Trophoblast cell (in vitro differentiated cells and primary cell): ENCODE results near the gene TUFM.

Experiments
- DNase-seq, 2 donors: peaks; one replicate each; pipeline ENCODE4 v3.0.0-alpha.2; 2016
- H2AFZ ChIP-seq: 2 replicates; pipeline ENCODE4 v1.6.1; 2013; ENCODE audit warnings: low read length, moderate library complexity, mild to moderate bottlenecking; ENCODE audit not compliant: insufficient read depth, poor library complexity
- H2AK5ac ChIP-seq: 2 replicates; pipeline ENCODE4 v1.6.1; 2013; ENCODE audit warnings: mild to moderate bottlenecking, low read length
- H2BK120ac ChIP-seq: 2 replicates; pipeline ENCODE4 v1.6.1; 2013; ENCODE audit warnings: low read length, mild to moderate bottlenecking, moderate library complexity; ENCODE audit not compliant: insufficient read depth, poor library complexity
- H2BK12ac ChIP-seq: 2 replicates; pipeline ENCODE4 v1.6.1; 2013; ENCODE audit warnings: mild to moderate bottlenecking, low read length, moderate library complexity
- H2BK5ac ChIP-seq: 2 replicates; pipeline ENCODE4 v1.6.1; 2013; ENCODE audit warnings: low read length, low read depth, moderate library complexity, mild to moderate bottlenecking; ENCODE audit not compliant: poor library complexity
- H3K14ac ChIP-seq: 2 replicates; pipeline ENCODE4 v1.6.1; 2013; ENCODE audit warnings: mild to moderate bottlenecking, low read length
- H3K18ac ChIP-seq: 2 replicates; pipeline ENCODE4 v1.6.1; 2013; ENCODE audit warnings: mild to moderate bottlenecking, low read length
- H3K23ac ChIP-seq: 2 replicates; pipeline ENCODE4 v1.6.1; 2013; ENCODE audit warnings: low read length
- H3K27ac ChIP-seq: 2 replicates; pipeline ENCODE4 v1.5.1; 2013; ENCODE audit warnings: low read depth, mild to moderate bottlenecking, inconsistent platforms, low read length, moderate library complexity
- H3K27me3 ChIP-seq: 2 replicates; pipeline ENCODE4 v1.6.1; 2013; ENCODE audit warnings: inconsistent platforms, mild to moderate bottlenecking, low read length, moderate library complexity; ENCODE audit not compliant: insufficient read depth
- H3K36me3 ChIP-seq, 2 experiments: 1 replicate in 1 of 2; 2 replicates in 1 of 2; pipeline ENCODE4 v1.6.1; 2013; ENCODE audit warnings: low read length in 2 of 2, mild to moderate bottlenecking in 2 of 2, moderate library complexity in 1 of 2; ENCODE audit not compliant: insufficient read depth in 2 of 2, control insufficient read depth in 1 of 2
- H3K4ac ChIP-seq: 2 replicates; pipeline ENCODE4 v1.6.1; 2013; ENCODE audit warnings: low read depth, mild to moderate bottlenecking, low read length, moderate library complexity
- H3K4me1 ChIP-seq, 2 experiments: 1 replicate in 1 of 2; 2 replicates in 1 of 2; pipeline ENCODE4 v1.6.1; 2013; ENCODE audit warnings: low read length in 2 of 2, mild to moderate bottlenecking in 2 of 2, moderate library complexity in 1 of 2; ENCODE audit not compliant: insufficient read depth in 2 of 2, control insufficient read depth in 1 of 2
- H3K4me2 ChIP-seq: 2 replicates; pipeline ENCODE4 v1.6.1; 2013; ENCODE audit warnings: inconsistent platforms, mild to moderate bottlenecking, low read length, moderate library complexity
- H3K4me3 ChIP-seq: 2 replicates; pipeline ENCODE4 v1.5.1; 2013; ENCODE audit warnings: mild to moderate bottlenecking, low read depth, low read length, inconsistent platforms
- H3K79me1 ChIP-seq: one replicate; pipeline ENCODE4 v1.6.1; 2013; ENCODE audit warnings: low read length
- H3K79me2 ChIP-seq: 2 replicates; pipeline ENCODE4 v1.6.1; 2013; ENCODE audit warnings: low read length, mild to moderate bottlenecking; ENCODE audit not compliant: control insufficient read depth, insufficient read depth, poor library complexity
- H3K9ac ChIP-seq: 2 replicates; pipeline ENCODE4 v1.6.1; 2013; ENCODE audit warnings: mild to moderate bottlenecking, low read length
- H3K9me3 ChIP-seq: 2 replicates; pipeline ENCODE4 v1.6.1; 2013; ENCODE audit warnings: low read depth, mild to moderate bottlenecking, control low read depth, inconsistent platforms, low read length; ENCODE audit not compliant: insufficient read depth
- H4K12ac ChIP-seq: 2 replicates; pipeline ENCODE4 v1.6.1; 2013; ENCODE audit warnings: low read depth, mild to moderate bottlenecking, low read length, moderate library complexity
- H4K8ac ChIP-seq: 2 replicates; pipeline ENCODE4 v1.6.1; 2013; ENCODE audit warnings: low read depth, mild to moderate bottlenecking, low read length, moderate library complexity
- H4K91ac ChIP-seq: one replicate; pipeline ENCODE4 v1.6.1; 2013; ENCODE audit warnings: low read depth, mild to moderate bottlenecking, low read length, moderate library complexity
- WGBS: extraction: QIAGEN DNeasy Blood & Tissue Kit; methylation state at CpG from one replicate; pipeline ENCODE4 v1.1.7; 2013; ENCODE audit warnings: missing lambda C conversion rate; ENCODE audit not compliant: insufficient read length, insufficient coverage; ENCODE audit errors: extremely low coverage; 5-methylcytosine and 5-hydroxymethylcytosine counted together

The TUFM gene

GRCh38 chr16:28876973-28877654 lies 31.0 kb upstream of the TUFM start:
- peaks cover 18% of the 10 kb centered on the region for H3K27me3 ChIP-seq
- no peak for DNase-seq
- no peak overlapping the region for H2AFZ ChIP-seq
- H2BK5ac ChIP-seq: no peak overlapping the region
- H3K23ac ChIP-seq: no peak overlapping the region
- no peak overlapping the region for H4K8ac ChIP-seq
- no peaks in the 10 kb centered on the region for H3K79me1 ChIP-seq
- no peak overlapping the region for H3K4me3 ChIP-seq
- H3K4ac ChIP-seq: no peak overlapping the region
- H2AK5ac ChIP-seq: no peak overlapping the region
- H3K14ac ChIP-seq: no peak overlapping the region
- no peak overlapping the region for H3K27ac ChIP-seq
- no peak overlapping the region for H3K18ac ChIP-seq
- no peak overlapping the region for H4K12ac ChIP-seq
- peaks cover 5% of the 10 kb centered on the region for H3K9me3 ChIP-seq
- H4K91ac ChIP-seq: no peak overlapping the region
- H2BK120ac ChIP-seq: no peak overlapping the region
- WGBS: no CpG with 5 or more reads among the region's 12 CpGs
- H3K9ac ChIP-seq: no peak overlapping the region
- peaks cover 9 to 13% of the 10 kb centered on the region in 2 experiments for H3K4me1 ChIP-seq
- H3K4me2 ChIP-seq: no peak overlapping the region
- H3K36me3 ChIP-seq: peaks cover 25 to 28% of the 10 kb centered on the region in 2 experiments
- no peaks in the 10 kb centered on the region for H3K79me2 ChIP-seq
- H2BK12ac ChIP-seq: no peak overlapping the region

GRCh38 chr16:28876019-28876659 lies 30.0 kb upstream of the TUFM start:
- H4K12ac ChIP-seq: no peak overlapping the region
- peaks cover 5% of the 10 kb centered on the region for H3K9me3 ChIP-seq
- no peak for DNase-seq
- no peaks in the 10 kb centered on the region for H3K79me2 ChIP-seq
- H2BK5ac ChIP-seq: no peak overlapping the region
- H3K18ac ChIP-seq: no peak overlapping the region
- WGBS: no CpG with 5 or more reads among the region's 17 CpGs
- H4K8ac ChIP-seq: no peak overlapping the region
- no peak overlapping the region for H3K14ac ChIP-seq
- no peak overlapping the region for H2AK5ac ChIP-seq
- H3K23ac ChIP-seq: no peak overlapping the region
- no peak overlapping the region for H3K4me2 ChIP-seq
- H3K9ac ChIP-seq: no peak overlapping the region
- H3K27me3 ChIP-seq: peaks cover 17% of the 10 kb centered on the region
- H3K79me1 ChIP-seq: no peaks in the 10 kb centered on the region
- peaks cover 34 to 37% of the 10 kb centered on the region in 2 experiments for H3K36me3 ChIP-seq
- H2AFZ ChIP-seq: no peak overlapping the region
- no peak overlapping the region for H2BK12ac ChIP-seq
- no peak overlapping the region for H3K4me3 ChIP-seq
- no peak overlapping the region for H3K4ac ChIP-seq
- peaks cover 9 to 13% of the 10 kb centered on the region in 2 experiments for H3K4me1 ChIP-seq
- H4K91ac ChIP-seq: no peak overlapping the region
- no peak overlapping the region for H2BK120ac ChIP-seq
- H3K27ac ChIP-seq: no peak overlapping the region

- peaks cover 12% of the 10 kb centered on the region for H3K27me3 ChIP-seq
- no peak overlapping the region for H3K4me3 ChIP-seq
- no peak overlapping the region for H3K27ac ChIP-seq
- no peak overlapping the region for H3K23ac ChIP-seq
- peaks cover 40 to 43% of the 10 kb centered on the region in 2 experiments for H3K36me3 ChIP-seq
- H3K14ac ChIP-seq: no peak overlapping the region
- no peak overlapping the region for H2AK5ac ChIP-seq
- peaks cover 9 to 10% of the 10 kb centered on the region in 2 experiments for H3K4me1 ChIP-seq
- H4K12ac ChIP-seq: no peak overlapping the region
- no peaks in the 10 kb centered on the region for H3K79me2 ChIP-seq
- H3K4me2 ChIP-seq: no peak overlapping the region
- H3K79me1 ChIP-seq: no peaks in the 10 kb centered on the region
- H3K18ac ChIP-seq: no peak overlapping the region
- H2AFZ ChIP-seq: no peak overlapping the region
- H4K91ac ChIP-seq: no peak overlapping the region
- no peak overlapping the region for H2BK120ac ChIP-seq
- WGBS: no CpG with 5 or more reads among the region's 13 CpGs
- H3K9me3 ChIP-seq: peaks cover 3% of the 10 kb centered on the region
- no peak overlapping the region for H4K8ac ChIP-seq
- no peak overlapping the region for H3K4ac ChIP-seq
- H2BK12ac ChIP-seq: no peak overlapping the region
- no peak overlapping the region for H3K9ac ChIP-seq
- H2BK5ac ChIP-seq: no peak overlapping the region
- no peak for DNase-seq
These were observed 29.2 kb upstream of the TUFM start for GRCh38 chr16:28875134-28876018.

DNA sequence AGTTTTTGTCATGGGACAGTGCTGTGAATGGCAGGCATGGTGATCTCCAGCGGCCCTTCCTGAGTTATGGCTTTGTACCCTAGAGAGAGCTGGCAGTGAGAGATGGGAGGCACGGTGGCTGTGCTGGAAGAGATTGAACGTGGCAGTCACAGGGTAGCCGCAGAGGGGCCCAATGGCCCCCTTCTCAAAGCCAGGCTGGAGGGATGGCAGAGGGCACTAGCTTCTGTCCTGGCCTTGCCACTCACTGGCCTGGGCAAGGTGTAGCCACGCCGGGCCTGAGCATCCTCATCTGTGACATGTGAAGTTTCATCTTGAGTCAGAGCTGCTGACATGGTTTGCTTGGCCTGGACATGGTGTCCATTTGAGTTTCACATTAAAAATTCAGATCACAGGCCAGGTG lies 28.3 kb upstream of the TUFM start:
- H3K9ac ChIP-seq: no peak overlapping the region
- no peak overlapping the region for H3K4me2 ChIP-seq
- H2AFZ ChIP-seq: no peak overlapping the region
- no peak overlapping the region for H3K27ac ChIP-seq
- H4K12ac ChIP-seq: no peak overlapping the region
- H3K79me1 ChIP-seq: no peaks in the 10 kb centered on the region
- no CpG with 5 or more reads among the region's 6 CpGs for WGBS
- no peak overlapping the region for H4K8ac ChIP-seq
- no peaks in the 10 kb centered on the region for H3K79me2 ChIP-seq
- no peak overlapping the region for H3K4ac ChIP-seq
- no peak overlapping the region for H3K4me3 ChIP-seq
- no peak overlapping the region for H2AK5ac ChIP-seq
- DNase-seq: no peak
- no peak overlapping the region for H3K14ac ChIP-seq
- no peak overlapping the region for H2BK120ac ChIP-seq
- H3K23ac ChIP-seq: no peak overlapping the region
- no peak overlapping the region for H3K18ac ChIP-seq
- no peaks in the 10 kb centered on the region for H3K9me3 ChIP-seq
- peaks cover 4% of the 10 kb centered on the region for H3K27me3 ChIP-seq
- H3K4me1 ChIP-seq: peaks cover 3% of the 10 kb centered on the region in 2 experiments
- H4K91ac ChIP-seq: no peak overlapping the region
- H2BK12ac ChIP-seq: no peak overlapping the region
- no peak overlapping the region for H2BK5ac ChIP-seq
- peaks cover 50 to 52% of the 10 kb centered on the region in 2 experiments for H3K36me3 ChIP-seq
